HUDEP-2 (cell line): ENCODE results near the gene EYS.
"Not testable (repeated sequence)": the region's sequence is repeated elsewhere in the genome, so short reads cannot be mapped to it uniquely, and the experiment has no call there.

ENCODE experiments used
- DNase-seq, 76 experiments: peaks; one replicate each; lab custom pipeline; 2025; ENCODE audit not compliant: unreplicated experiment in 76 of 76; lab: John Stamatoyannopoulos, UW

The EYS gene

DNA sequence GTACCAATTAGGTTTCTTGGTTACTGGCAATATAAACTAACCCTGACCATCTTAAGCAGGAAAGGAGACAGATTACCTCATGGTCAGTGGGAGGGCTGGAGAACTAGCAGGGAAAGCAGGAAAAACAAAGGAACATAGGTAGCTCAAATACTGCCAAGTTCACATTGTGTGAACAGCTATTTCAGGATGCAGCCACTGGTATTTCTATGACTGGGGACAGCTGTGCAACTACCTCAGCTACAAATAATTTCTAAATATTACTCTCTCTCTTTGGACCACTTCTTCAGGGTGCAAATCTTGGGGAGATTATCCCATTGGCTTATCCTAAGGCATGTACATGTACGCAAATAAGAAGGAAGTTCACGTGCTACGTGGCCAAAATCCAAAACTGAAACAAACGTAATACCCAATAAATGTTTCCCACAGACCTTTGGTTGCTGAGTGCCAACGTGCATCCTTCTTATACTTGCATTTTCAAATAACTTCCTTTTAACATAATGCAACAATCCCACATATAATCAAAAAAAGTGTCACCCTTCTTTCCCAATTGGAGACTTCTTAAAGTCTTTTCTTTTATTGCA, 1890.5 kb downstream of the EYS start:
- DNase-seq, result no peak

DNA sequence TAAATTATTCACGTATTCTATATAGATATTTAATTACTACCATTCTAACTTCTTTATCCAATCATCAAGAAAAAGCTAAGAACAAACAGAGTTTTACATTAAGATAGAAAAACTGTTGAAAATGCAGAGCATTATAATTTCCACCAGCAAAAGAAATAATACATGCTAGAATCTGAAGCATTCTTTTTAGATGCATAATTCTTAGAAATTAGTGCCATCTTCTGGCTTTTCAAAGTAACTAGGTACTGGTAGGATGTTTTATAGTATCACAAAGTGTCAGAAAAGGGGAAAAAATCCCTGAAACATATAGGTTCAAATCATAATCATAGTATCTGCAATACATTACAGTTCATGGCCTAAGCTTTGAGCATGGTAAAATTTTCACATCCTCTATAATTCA, 1892.6 kb downstream of the EYS start:
- DNase-seq, result no peak

DNA sequence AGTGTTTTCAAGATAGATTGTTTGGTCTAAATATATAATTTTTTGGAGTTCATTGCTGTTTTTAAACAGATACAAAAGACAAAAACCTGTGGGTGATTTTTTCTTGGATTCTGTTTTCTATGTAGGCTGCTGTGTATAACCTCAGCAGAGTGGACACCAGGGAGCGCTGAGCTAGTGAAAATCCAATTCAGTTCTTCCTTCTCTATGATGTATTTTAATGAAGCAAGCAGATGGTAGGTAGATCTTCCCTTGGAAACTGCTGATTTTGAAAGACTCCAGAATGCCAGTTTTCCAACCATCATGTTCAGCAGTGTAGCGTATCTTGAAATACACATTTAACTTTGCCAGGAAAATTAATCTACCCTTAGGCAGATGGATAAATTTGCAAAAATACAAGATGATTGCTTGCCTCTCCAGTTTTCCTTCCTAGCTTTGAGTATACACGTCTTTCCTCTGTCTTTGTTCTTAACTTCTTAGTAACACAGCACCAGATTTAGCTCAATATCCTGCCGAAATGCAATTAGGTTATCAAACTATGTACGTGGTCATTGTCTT, 1893.4 kb downstream of the EYS start:
- DNase-seq, result no peak

DNA sequence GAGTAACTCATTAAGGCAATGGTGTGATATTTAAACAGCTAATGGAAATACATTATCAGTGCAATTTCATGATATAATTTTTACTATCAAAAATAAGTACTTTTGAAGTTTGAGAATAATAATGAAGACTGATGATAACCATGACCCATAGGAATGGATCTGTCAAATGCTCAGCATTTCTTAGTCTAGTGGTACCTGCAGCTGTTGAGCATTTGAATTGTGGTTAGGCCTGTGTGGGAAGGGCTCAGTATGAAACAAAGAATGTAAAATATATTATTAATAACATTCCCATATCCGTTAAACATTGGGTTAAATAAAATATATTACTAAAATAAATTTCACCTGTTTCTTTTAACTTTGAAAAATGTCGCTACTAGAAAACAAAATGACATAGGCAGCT, 1898.5 kb downstream of the EYS start:
- no peak for DNase-seq

DNA sequence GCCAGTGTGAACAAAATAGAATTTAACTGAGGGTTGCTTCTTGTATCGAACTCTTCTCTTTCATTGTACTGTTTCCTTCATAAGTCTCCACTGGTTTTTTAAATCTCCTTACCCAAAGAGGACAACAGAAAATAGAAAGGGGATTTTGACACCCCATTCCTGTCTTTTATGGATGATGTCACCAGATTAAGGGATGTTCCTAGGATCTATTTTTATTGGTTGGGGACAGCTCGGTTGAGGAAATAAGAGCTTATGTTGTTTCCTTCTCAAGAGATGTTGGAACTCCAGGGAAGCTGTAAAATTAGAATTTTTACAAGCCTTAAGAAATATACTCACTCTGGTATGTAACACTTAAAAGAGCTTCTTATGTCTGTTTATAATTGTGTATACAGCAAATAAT, 1900.0 kb downstream of the EYS start:
- DNase-seq, result no peak

DNA sequence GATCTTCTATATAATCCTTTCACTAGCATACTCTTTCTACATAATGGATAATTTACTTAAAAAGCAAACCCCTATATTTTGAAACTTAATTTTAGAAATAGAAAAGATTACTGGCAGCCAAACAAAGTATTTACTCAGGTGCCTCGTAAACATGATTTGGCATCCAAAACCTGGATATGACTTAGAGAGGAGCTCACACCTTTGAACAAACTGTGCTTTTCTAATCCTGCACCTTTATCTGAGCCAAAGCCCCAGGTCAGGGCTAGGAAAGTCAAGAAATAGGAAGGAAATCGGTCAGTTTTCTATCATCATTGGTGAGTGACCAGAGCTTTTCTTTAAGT, 1900.5 kb downstream of the EYS start:
- DNase-seq, result no peak

DNA sequence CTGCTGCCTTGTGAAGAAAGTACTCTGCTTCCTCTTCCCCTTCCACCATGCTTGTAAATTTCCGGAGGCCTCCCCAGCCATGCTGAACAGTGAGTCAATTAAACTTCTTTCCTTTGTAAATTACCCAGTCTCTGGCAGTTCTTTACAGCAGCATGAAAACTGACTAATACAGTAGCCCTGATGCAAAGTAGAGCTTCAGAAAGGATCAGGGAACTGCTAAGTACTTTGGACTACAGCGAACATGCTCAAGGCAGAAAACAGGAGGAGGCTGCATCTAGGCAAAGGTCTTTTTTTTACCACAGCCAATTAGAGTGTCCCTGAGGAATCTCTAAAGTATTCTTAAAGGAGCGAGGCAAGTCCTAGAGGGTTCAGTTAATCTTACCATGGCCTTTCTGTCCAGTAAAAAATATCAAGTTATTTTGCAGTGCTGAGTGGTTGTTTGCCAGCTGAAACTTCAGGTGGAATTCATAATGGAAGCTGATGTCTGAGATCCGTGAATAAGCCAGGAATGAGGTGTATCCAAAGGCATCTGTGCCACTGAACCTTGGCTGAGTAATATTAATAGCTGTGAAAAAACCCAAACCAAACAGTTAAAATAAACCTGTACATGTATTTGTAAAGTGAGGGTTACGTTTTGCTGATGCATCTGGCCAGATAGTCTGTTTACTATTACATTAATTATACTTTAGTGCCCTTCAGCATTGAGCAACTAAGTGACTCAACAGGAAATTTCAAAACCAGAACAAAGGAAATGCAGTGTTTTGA, 1901.0 kb downstream of the EYS start:
- no peak for DNase-seq

DNA sequence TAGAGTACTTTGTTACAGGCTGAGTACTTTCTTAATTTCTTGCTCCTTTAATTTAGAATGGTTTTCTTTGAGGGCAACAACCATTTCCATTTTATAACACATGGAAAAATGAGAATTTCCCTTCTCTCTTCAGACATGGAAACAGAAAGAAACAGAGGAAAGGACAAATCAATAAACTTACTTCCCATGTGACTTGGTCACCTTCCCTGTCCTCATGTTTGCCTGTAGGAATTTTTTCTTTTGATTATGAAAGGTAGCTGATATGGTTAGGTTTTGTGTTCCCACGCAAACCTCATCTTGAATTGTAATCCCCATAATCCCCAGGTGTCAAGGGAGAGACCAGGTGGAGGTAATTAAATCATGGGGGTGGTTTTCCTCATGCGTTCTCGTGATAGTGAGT, 1901.7 kb downstream of the EYS start:
- DNase-seq, result no peak

DNA sequence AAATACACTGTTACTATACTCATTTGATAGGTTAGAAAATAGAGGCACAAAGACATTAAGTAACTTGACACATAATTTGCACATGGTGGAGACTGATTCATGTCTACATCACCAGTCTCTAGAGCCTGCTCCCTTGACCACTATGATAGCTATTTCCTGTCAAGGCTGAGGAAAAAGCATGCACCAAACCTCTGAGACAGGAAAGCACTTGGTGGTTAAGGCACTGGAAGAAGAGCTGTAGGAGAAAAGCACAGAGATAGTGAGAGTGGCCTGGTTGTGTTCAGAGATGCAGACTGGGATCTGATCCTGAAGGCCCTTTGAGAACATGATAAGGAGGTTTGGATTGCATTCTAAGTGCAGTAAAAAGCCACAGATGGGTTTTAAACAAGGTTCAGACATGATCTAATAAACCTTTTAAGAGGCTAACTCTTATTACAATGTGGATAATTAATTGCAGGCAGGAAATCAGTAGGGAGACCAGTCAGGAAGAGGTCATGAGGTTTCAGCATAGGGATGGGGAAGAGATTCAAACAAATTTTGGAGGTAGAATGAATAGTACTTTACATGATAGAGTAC, 1902.6 kb downstream of the EYS start:
- DNase-seq, result no peak

DNA sequence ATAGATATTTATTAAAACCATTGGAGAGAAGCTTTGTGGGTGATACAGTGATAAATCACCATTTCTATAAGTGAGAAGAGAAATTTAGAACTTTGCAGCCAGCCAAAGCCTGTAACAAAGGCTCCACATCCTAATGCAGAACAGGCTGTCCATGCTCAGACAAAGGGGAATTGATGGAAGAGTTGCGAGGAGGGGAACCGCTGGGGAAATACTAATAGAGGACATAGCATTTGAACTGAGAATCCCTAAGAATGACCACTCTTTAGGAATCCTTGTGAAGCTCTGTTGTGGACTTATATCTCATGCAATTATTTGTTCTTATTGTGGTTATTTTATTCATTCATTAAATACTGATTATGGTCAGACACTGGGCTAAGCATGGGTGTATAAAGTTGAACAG, 1903.7 kb downstream of the EYS start:
- no peak for DNase-seq

DNA sequence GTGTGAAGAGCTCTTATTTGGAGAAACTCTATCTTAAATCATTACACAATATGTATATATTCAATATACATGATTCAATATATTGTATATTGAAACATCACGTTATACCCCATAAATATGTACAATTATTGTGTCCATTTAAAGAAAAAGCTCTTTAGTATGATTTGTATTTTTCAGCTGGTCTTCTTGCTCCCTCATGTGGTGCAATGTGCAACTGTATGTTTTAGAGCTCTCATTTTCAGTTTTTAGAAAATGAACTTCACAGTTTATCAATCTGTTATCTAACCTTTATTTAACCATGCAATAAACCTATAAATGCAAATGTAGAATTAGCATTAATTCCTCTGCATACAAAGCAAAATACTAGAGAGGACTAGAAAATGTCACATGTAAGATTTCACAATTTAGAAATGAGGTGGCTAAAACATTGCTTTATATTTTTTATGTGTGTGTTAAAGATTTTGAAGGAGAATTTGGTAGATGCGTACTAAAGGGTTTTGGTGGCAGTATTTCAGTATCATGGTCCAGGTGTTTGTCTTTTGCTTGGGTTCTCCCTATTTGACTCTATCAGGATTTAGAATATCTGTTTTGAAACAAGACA, 1904.3 kb downstream of the EYS start:
- peak in 1 of 76 experiments; percentile 3 for DNase-seq

DNA sequence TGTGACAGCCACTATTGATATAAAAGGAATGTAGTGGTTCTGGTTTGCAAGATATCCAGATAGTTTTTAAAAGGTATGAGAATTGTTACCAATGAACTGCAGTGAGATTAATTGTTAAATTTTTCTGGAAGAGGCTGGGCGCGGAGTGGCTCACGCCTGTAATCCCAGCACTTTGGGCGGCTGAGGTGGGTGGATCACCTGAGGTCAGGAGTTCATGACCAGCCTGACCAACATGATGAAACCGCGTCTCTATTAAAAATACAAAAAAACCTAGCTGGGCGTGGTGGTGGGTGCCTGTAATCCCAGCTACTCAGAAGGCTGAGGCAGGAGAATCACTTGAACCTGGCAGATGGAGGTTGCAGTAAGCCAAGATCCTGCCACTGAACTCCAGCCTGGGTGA, 1906.6 kb downstream of the EYS start:
- DNase-seq, result not testable (repeated sequence)

DNA sequence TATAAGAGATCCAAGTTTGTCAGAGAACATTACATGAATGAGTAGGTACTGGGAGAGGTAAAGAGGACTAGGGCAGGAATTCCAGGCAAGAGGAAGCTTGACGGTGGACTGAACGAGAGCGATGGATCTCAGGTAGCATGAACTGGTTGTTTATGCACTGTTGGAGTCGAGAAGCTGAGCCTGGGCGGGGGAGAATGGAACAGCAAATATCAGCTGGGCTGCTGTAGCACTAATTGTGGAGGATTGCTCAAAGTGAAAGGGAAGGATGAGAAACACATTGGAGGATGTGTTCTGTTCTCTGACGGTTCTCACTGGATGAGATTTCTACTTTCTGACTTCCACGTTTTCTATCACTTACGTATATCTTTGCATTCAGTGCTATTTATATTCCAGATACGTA, 1907.2 kb downstream of the EYS start:
- DNase-seq, result no peak

DNA sequence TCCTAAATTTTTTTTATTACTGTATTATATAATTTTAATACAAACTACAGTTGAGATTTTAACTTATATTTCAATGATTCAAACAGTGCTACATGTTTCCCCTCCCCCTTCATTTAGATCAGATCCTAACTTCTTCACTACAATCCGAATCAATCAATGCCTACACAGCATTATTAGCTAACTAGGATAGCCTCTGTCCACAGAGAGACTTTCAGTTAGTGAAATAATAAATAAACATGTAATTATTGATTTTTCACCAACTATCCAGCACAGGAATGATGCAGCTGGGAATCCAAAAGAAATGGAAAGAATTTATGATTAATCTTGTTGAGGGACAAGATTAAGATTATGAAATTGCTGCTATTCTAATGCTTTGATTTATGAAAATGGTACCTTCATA, 1907.7 kb downstream of the EYS start:
- no peak for DNase-seq

DNA sequence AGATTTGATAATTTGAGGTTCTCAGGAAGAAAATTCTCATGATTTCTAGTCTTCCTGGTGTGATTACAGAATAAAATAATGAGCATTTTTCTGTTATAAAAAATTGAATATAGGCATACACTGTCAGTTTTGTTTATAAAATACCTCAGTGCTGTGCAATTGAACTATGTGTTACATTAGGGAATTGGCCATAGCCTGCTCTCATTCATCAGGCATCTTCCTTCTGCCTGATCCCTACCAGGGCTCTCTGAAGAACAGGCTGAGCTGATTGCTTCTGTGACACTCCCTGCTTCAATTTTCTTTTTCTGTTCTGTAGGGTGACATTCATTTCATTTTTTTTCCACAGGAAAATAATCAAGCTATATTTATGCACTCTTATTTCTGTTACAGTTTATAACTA, 1908.6 kb downstream of the EYS start:
- DNase-seq, result no peak

DNA sequence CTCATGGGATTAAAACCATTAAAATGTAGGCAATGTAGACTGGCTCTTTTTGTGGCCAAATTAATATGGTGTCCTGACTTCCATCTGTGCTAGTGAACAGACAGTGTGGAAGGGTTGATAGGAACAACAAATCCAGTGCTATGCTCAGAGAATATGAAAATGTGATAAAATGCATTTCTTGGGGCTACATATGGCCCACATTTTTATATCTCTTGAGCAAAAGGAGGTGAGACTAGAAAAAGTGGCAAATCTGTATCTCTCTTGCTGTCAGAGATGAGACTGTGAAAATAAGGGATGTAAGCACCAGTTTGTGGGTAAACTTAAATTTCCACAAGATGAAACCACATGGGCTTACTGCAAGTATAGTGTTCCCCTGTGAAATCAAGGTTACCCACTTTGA, 1909.3 kb downstream of the EYS start:
- no peak for DNase-seq

DNA sequence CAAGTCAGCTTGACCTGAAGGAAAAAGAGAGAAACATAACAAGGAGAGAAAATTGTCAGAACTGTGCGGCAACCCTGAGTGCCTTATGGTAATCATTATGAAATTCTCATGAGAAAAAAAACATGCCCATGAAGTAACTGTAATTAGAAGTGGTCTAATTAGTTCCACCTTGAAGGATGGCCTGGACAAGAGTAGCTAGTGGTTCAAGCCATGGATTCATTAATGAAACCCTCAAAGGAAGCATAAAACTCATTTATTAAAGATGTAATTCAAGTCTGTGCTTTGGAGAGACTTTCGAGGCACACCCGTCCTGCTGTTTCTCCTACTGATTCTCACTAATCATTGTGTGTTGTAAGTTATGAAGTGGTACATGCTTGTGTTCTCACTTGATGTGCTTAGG, 1911.2 kb downstream of the EYS start:
- DNase-seq, result no peak

DNA sequence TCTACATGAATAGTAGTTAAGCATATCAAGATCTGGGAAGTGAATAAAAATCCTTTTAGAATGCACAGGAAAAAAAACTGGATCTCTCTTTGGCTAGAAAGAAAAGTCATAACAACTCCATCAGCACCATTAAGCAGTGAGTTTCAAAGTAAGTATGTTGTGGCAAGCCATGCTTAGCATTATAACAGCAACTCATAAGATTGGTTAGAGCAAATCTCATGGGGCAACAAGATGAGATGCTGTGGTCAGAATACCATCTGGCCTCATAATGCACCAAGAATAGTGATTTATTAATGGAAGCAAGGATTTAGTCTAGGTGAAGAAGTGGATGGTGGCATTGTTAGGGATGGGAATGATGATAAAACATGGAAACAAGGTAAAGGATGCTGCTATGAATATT, 1912.0 kb downstream of the EYS start:
- DNase-seq, result no peak

DNA sequence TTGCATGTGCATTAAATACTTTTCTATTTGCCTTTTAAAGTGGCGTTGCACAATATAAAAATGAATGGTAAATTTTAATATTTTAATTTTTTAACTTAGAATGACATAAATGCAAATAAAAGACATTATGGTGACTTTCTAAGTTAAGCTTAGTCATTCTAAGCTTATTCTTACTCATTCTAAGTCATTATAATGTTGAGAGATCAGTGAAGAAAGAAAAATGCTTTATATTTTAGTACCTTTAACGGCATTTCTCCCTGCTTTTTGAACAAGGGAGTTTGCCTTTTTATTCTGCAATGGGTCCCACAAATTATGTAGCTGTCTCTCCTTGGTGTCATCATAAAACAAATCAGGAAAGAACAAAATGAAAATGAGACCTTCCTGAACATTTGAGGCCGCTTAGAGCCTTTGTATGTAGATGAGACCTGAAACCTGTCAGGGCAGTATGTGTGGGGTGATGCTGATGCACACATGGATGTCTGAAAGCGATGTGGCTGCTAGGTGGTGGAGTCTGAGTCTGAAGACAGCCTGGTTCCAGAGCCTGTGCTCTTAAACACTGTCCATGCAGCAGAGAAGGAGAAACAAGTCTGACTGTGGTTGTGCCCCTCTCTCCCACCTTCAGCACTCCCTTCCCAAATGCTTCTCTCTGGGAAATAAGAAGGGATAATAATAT, 1913.4 kb downstream of the EYS start:
- no peak for DNase-seq

DNA sequence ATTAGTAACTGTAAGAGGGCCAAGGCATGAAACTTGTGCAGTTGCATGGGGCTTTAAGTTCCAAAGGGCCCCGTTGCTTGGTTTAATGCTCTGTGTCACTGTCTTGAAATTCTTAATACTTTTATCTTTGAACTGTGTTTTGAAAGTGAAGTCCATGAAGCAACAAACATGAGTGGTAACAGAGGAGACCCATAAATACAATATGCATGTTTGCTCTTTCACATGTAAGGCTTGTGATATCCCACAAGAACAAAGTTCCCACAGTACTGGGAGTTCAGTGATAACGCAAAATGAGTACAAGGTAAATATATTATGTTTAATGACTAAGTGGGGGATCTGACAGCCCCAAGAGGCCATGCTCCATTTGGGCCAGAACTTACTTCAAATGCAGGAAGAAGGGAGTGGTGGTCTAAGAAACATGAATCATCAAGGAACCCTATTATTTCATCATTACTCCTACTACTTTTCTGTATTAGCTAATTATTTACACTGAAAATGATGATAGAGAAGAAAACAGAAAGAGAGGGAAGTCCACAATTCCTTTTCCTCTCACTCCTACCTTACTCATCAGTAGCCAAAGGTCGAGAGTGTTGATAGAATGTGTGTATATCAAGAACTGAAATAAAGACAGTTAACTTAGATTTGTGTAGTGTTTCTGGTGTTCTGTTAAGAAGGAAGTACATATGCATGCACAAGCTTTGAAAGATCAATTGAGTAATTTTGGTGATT, 1914.1 kb downstream of the EYS start:
- DNase-seq, result no peak

DNA sequence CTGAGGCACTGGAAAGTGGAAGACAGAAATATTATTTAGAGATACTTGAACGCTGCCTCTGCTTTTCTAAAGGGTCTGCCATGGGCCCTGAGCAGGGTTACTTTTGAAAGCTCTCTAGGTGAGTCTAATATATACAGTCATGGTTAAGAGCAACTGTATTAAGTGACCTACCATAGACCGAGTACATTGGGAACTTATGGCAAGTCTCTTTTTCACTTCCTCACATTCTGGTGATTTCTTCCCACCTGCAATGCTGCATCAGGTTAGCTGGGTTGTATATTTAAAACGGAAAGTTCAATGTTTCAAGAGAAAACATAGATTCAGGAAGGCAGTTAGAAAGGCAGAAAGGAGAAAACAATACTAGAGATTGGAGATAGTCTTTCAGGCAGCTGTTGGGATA, 1916.7 kb downstream of the EYS start:
- no peak for DNase-seq
